A673 (cell line): ENCODE measurements around the gene SPRED1. TPM values are rescaled to one million over a fixed set of nuclear protein-coding genes. Genes with fewer than 3 reads are reported as not detected.

Experiments used
- BruUV-seq: library from RNA; stranded (reverse); fragments of 400-500 nt; replicated peaks from 2 replicates; lab custom pipeline; 2021; lab: Mats Ljungman, UMichigan
- CTCF ChIA-PET: fragments of 300-600 bp; sonication (Branson Sonifier 250); formaldehyde crosslinking; loops from one replicate; lab custom pipeline; 2022; ENCODE audit warnings: antibody characterized with exemption; lab: Charles Lee
- POLR2A ChIA-PET: fragments of 300-600 bp; sonication (Branson Sonifier 250); formaldehyde crosslinking; loops from one replicate; lab custom pipeline; 2022; ENCODE audit warnings: antibody characterized with exemption; ENCODE audit not compliant: low non-redundant PET; lab: Charles Lee
- DNase-seq: peaks from one replicate; pipeline ENCODE4 v3.0.0-alpha.2; 2015; ENCODE audit warnings: low spot score
- H3K27ac ChIP-seq: fragments of 200-600 bp; sonication (generic); 2 replicates; pipeline ENCODE4 v1.5.1; 2016; ENCODE audit warnings: mixed run types, low read depth, mild to moderate bottlenecking, mixed read lengths, antibody characterized with exemption, low read length; ENCODE audit not compliant: poor library complexity, severe bottlenecking
- H3K27me3 ChIP-seq: fragments of 200-600 bp; sonication (generic); replicated peaks from 2 replicates; pipeline ENCODE4 v1.6.1; 2017; ENCODE audit warnings: mixed run types, low read depth, mild to moderate bottlenecking, mixed read lengths, antibody characterized with exemption, low read length; ENCODE audit not compliant: insufficient read depth, poor library complexity
- H3K36me3 ChIP-seq: fragments of 200-600 bp; sonication (generic); 2 replicates; pipeline ENCODE4 v1.6.1; 2016; ENCODE audit warnings: mixed run types, mild to moderate bottlenecking, mixed read lengths, antibody characterized with exemption, low read length; ENCODE audit not compliant: insufficient read depth, poor library complexity, severe bottlenecking
- H3K4me1 ChIP-seq: fragments of 200-600 bp; sonication (generic); 2 replicates; pipeline ENCODE4 v1.6.1; 2017; ENCODE audit warnings: mixed run types, mild to moderate bottlenecking, mixed read lengths, antibody characterized with exemption, low read length; ENCODE audit not compliant: insufficient read depth, poor library complexity, severe bottlenecking
- H3K4me3 ChIP-seq: fragments of 200-600 bp; sonication (generic); 2 replicates; pipeline ENCODE4 v1.5.1; 2016; ENCODE audit warnings: low read depth, mixed run types, mild to moderate bottlenecking, mixed read lengths, low read length; ENCODE audit not compliant: poor library complexity, severe bottlenecking
- H3K9me3 ChIP-seq: fragments of 200-600 bp; sonication (generic); 2 replicates; pipeline ENCODE4 v1.6.1; 2016; ENCODE audit warnings: mixed run types, low read depth, mild to moderate bottlenecking, mixed read lengths, antibody characterized with exemption, low read length; ENCODE audit not compliant: poor library complexity, severe bottlenecking
- EZH2 ChIP-seq: fragments of 200-600 bp; sonication (generic); IDR thresholded peaks from 2 replicates; pipeline ENCODE4 v1.6.1; 2017; ENCODE audit warnings: borderline replicate concordance, low read depth, mild to moderate bottlenecking, mixed read lengths, antibody characterized with exemption, low read length; ENCODE audit not compliant: poor library complexity, severe bottlenecking
- intact Hi-C: fragments of 100-400 bp; cut with micrococcal nuclease; formaldehyde crosslinking; loops from one replicate; pipeline ENCODE4 v1.10.0; 2022; ENCODE audit not compliant: unreplicated experiment
- total RNA-seq: library from RNA; stranded (reverse); gene quantifications from 2 replicates; pipeline ENCODE4 v1.2.3, GENCODE V29; 2021
- TF ChIP-seq, protein P1 (sequence below): fragments of 300-800, 200-600 bp; sonication (generic); conservative IDR thresholded peaks from 2 replicates; pipeline ENCODE4 v1.5.1; 2017; ENCODE audit warnings: low read depth, mild to moderate bottlenecking, antibody characterized with exemption, low read length, moderate library complexity, mixed read lengths

SPRED1 gene
- total RNA-seq, 1 experiment from 2014 or later, result 17.3 TPM

DNA sequence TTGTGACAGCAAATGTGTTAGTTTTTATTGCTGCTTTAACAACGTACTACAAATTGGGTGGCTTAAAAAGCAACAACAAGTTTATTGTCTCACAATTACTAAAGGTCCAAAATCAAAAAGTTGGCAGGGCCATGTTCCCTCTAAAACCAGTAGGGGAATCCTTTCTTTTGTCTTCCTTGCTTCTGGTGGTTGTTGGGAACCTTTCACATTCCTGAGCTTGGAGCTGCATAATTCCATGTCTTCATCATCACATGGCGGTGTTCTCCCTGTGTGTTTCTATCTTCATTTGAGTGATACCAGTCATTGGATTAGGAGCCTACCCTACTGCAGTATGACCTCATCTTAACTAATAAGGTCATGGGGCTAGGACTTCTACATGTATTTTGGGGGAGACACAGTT lies 7.4 kb downstream of the SPRED1 start:
- DNase-seq, result no peak
- CTCF ChIA-PET, result no interaction called here
- peaks cover 27% of the 10 kb centered on the region for H3K4me1 ChIP-seq
- no peak overlapping the region for H3K27ac ChIP-seq
- H3K9me3 ChIP-seq, result no peaks in the 10 kb centered on the region
- intact Hi-C loops, result no loop called here
- no peaks in the 10 kb centered on the region for H3K36me3 ChIP-seq
- no peak overlapping the region for H3K4me3 ChIP-seq
- H3K27me3 ChIP-seq, result no peaks in the 10 kb centered on the region
- POLR2A ChIA-PET, result interaction anchor here (0.6 kb wide), 1 partner anchor 185 kb away, joined by 3 read pairs; no protein-coding TSS in a partner anchor
- BruUV-seq, result no TSS peak
- TF ChIP-seq, protein P1, sequence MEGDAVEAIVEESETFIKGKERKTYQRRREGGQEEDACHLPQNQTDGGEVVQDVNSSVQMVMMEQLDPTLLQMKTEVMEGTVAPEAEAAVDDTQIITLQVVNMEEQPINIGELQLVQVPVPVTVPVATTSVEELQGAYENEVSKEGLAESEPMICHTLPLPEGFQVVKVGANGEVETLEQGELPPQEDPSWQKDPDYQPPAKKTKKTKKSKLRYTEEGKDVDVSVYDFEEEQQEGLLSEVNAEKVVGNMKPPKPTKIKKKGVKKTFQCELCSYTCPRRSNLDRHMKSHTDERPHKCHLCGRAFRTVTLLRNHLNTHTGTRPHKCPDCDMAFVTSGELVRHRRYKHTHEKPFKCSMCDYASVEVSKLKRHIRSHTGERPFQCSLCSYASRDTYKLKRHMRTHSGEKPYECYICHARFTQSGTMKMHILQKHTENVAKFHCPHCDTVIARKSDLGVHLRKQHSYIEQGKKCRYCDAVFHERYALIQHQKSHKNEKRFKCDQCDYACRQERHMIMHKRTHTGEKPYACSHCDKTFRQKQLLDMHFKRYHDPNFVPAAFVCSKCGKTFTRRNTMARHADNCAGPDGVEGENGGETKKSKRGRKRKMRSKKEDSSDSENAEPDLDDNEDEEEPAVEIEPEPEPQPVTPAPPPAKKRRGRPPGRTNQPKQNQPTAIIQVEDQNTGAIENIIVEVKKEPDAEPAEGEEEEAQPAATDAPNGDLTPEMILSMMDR, result no peak
- TF ChIP-seq EZH2, result no peak

DNA sequence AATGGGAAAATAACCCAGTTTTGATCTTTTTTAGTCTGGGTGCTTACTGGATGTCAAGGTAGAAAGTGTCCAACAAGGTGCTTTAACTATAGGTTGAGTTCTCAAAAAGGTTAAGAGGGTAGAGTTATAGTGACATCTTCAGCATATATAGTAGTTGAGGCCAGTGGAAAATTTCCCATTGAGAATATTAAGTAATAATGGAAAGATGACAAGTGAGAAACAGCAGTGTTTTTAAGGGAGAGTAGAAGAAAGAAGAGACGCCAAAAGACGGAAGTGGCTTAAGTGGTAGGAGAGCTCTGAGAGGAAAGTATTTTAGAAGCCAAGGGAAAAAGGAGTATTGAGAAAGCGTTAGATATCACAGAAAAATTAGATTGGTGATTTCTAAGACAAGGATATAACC lies 10.6 kb downstream of the SPRED1 start:
- ChIA-PET CTCF (no interaction called here), POLR2A (no interaction called here)
- intact Hi-C loops, result no loop called here
- H3K27ac ChIP-seq, result no peak overlapping the region
- no peak for TF ChIP-seq EZH2
- DNase-seq, result no peak
- H3K27me3 ChIP-seq, result no peaks in the 10 kb centered on the region
- H3K9me3 ChIP-seq, result no peaks in the 10 kb centered on the region
- no peaks in the 10 kb centered on the region for H3K36me3 ChIP-seq
- peaks cover 8% of the 10 kb centered on the region for H3K4me1 ChIP-seq
- H3K4me3 ChIP-seq, result no peak overlapping the region
- BruUV-seq, result no TSS peak

DNA sequence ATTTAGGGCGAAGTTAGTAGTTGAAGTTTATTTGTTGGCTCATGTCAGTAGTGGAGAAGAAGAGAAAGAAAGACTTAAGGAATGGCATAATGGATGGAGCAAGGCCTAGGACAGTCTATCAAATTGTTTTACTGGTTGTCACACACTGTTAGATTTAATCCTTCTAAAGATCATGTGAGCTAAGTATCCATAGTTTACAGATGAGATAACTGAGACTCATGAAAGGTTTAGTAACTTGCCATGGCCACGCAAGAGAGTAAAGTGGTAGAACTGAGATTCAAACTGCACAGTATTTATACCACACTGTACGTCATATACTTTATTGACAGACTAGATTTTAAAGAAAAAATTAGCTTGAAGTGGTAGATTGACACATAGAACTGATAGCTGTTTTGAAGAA lies 11.4 kb downstream of the SPRED1 start:
- CTCF ChIA-PET, result no interaction called here
- Histone ChIP-seq H3K27me3 (no peaks in the 10 kb centered on the region), H3K4me3 (no peak overlapping the region), H3K9me3 (no peaks in the 10 kb centered on the region), H3K27ac (no peak overlapping the region), H3K4me1 (peaks cover 8% of the 10 kb centered on the region), H3K36me3 (no peaks in the 10 kb centered on the region)
- DNase-seq, result no peak
- POLR2A ChIA-PET, result no interaction called here
- intact Hi-C loops, result no loop called here
- BruUV-seq, result no TSS peak
- no peak for TF ChIP-seq EZH2
- TF ChIP-seq, protein P1, result no peak
